K562 (cell line): ENCODE results near the gene NLGN3. TPM values are rescaled to one million over a fixed set of nuclear protein-coding genes. Genes with fewer than 3 reads are reported as not detected.
"Not testable (repeated sequence)": the region's sequence is repeated elsewhere in the genome, so short reads cannot be mapped to it uniquely, and the experiment has no call there.

Source experiments
- ATAC-seq: fragments of 200-7000 bp; cut with Tn5 transposase; 3 replicates; pipeline ENCODE4 v1.9.1; 2020; ENCODE audit warnings: moderate library complexity
- BruUV-seq: library from RNA; stranded (reverse); fragments of 400-500 nt; replicated peaks from 2 replicates; lab custom pipeline; 2021; lab: Mats Ljungman, UMichigan
- CTCF ChIA-PET: fragments of 300-600 bp; formaldehyde crosslinking; extraction: SDS; loops from one replicate; lab custom pipeline; 2021; ENCODE audit warnings: low intra/inter-chr PET ratio; lab: Yijun Ruan, JAX
- POLR2A ChIA-PET: fragments of 300-600, 350-650 bp; sonication (Branson Sonifier 250); formaldehyde crosslinking; extraction: SDS; loops from one replicate; lab custom pipeline; 2021; ENCODE audit warnings: antibody characterized with exemption, inconsistent platforms; lab: Yijun Ruan, JAX
- DNase-seq, 4 experiments: peaks; one replicate each; pipeline versions ENCODE4 v3.0.0 to v3.0.0-alpha.2; 2011 to 2018; ENCODE audit warnings: low spot score in 3 of 4, mixed read lengths in 3 of 4; ENCODE audit errors: extremely low read depth in 1 of 4
- FAIRE-seq: peaks from 2 replicates; lab custom pipeline; 2011; peaks lifted over from hg19 to GRCh38; lab: Jason Lieb, UNC
- H2AFZ ChIP-seq: 2 replicates; pipeline ENCODE4 v1.6.0; 2011; ENCODE audit warnings: low read depth, low read length, control low read depth, inconsistent platforms
- H3K27ac ChIP-seq: fragments of 200-600 bp; 3 replicates; pipeline ENCODE4 v1.8.0; 2011; ENCODE audit warnings: low read depth, mild to moderate bottlenecking, control low read depth, inconsistent platforms, low read length, moderate library complexity, mixed read lengths; ENCODE audit errors: extremely low read depth
- H3K27me3 ChIP-seq, 2 experiments: fragments of 300-600 bp in 1 of 2; 2 replicates in 1 of 2; 3 replicates in 1 of 2; pipeline versions ENCODE4 v1.6.0 to v1.8.0; 2011; ENCODE audit warnings: inconsistent platforms in 2 of 2, low read length in 2 of 2, mild to moderate bottlenecking in 1 of 2, mixed read lengths in 1 of 2, moderate library complexity in 1 of 2; ENCODE audit not compliant: control insufficient read depth in 2 of 2, insufficient read depth in 2 of 2
- H3K36me3 ChIP-seq: fragments of 300-600 bp; 3 replicates; pipeline ENCODE4 v1.8.0; 2011; ENCODE audit warnings: mild to moderate bottlenecking, low read length, inconsistent platforms; ENCODE audit not compliant: control insufficient read depth, insufficient read depth
- H3K4me1 ChIP-seq, 2 experiments: fragments of 200-600 bp in 1 of 2; replicated peaks in 1 of 2; 2 replicates in 1 of 2; 3 replicates in 1 of 2; pipeline versions ENCODE4 v1.5.1 to v1.8.0; 2011; ENCODE audit warnings: inconsistent platforms in 2 of 2, low read length in 2 of 2, mild to moderate bottlenecking in 1 of 2, mixed read lengths in 1 of 2, moderate library complexity in 1 of 2; ENCODE audit not compliant: control insufficient read depth in 2 of 2, insufficient read depth in 2 of 2
- H3K4me2 ChIP-seq: 2 replicates; pipeline ENCODE4 v1.6.1; 2011; ENCODE audit warnings: low read length, control low read depth, inconsistent platforms, mixed read lengths; ENCODE audit not compliant: insufficient read depth
- H3K4me3 ChIP-seq: fragments of 200-600 bp; sonication (generic), shearing (Covaris generic); 2 replicates; pipeline ENCODE4 v1.5.1; 2016; ENCODE audit warnings: control low read depth, inconsistent platforms
- H3K79me2 ChIP-seq: fragments of 200-600 bp; 3 replicates; pipeline ENCODE4 v1.8.0; 2011; ENCODE audit warnings: low read length, inconsistent platforms; ENCODE audit not compliant: control insufficient read depth, insufficient read depth
- H3K9ac ChIP-seq, 2 experiments: 2 replicates each; pipeline versions ENCODE4 v1.6.0 to v1.6.1; 2011; ENCODE audit warnings: low read depth in 2 of 2, low read length in 2 of 2, control low read depth in 1 of 2, inconsistent platforms in 1 of 2, mild to moderate bottlenecking in 1 of 2, mixed read lengths in 1 of 2; ENCODE audit not compliant: insufficient read depth in 1 of 2
- H3K9me1 ChIP-seq: one replicate; pipeline ENCODE4 v1.6.0; 2011; ENCODE audit warnings: inconsistent platforms, mild to moderate bottlenecking, low read length, moderate library complexity; ENCODE audit not compliant: control insufficient read depth, insufficient read depth
- H3K9me3 ChIP-seq: replicated peaks from 2 replicates; pipeline ENCODE4 v1.5.1; 2011; ENCODE audit warnings: low read depth, low read length, inconsistent platforms; ENCODE audit not compliant: control insufficient read depth, insufficient read depth
- H4K20me1 ChIP-seq: replicated peaks from 2 replicates; pipeline ENCODE4 v1.6.1; 2011; ENCODE audit warnings: low read length, inconsistent platforms, mixed read lengths; ENCODE audit not compliant: control insufficient read depth, insufficient read depth
- CBX3 ChIP-seq, 2 experiments: IDR thresholded peaks; 1 replicate in 1 of 2; 2 replicates in 1 of 2; pipeline ENCODE4 v1.6.1; 2012; ENCODE audit warnings: inconsistent platforms in 2 of 2, low read length in 2 of 2, borderline replicate concordance in 1 of 2, control low read depth in 1 of 2
- CC2D1A ChIP-seq: fragments of 450-650 bp; IDR thresholded peaks from 2 replicates; pipeline ENCODE4 v1.6.1; 2017; ENCODE audit warnings: mild to moderate bottlenecking
- CSDE1 ChIP-seq, 2 experiments: fragments of 450-650 bp; IDR thresholded peaks; 2 replicates each; pipeline ENCODE4 v1.6.1; 2016; ENCODE audit warnings: mild to moderate bottlenecking in 1 of 2
- HSF4 ChIP-seq: fragments of 250-450 bp; sonication (Bioruptor Pico); IDR thresholded peaks from 2 replicates; pipeline ENCODE4 v2.1.2; 2022; ENCODE audit warnings: mild to moderate bottlenecking, moderate library complexity, borderline replicate concordance
- SREBF1 ChIP-seq: fragments of 150-350 bp; IDR thresholded peaks from 2 replicates; pipeline ENCODE4 v1.6.1; 2014; ENCODE audit warnings: antibody characterized with exemption, low read depth, low read length, borderline replicate concordance
- SREBF2 ChIP-seq: sonication (generic); formaldehyde crosslinking; IDR thresholded peaks from 2 replicates; pipeline ENCODE4 v1.4.0; 2020; ENCODE audit warnings: mild to moderate bottlenecking, missing genetic modification reagents
- U2AF1 ChIP-seq: fragments of 200-400 bp; formaldehyde crosslinking; optimal IDR thresholded peaks from 2 replicates; pipeline ENCODE3; 2017; ENCODE audit warnings: mild to moderate bottlenecking, low read depth, low read length, moderate library complexity
- WGBS: fragments of 100-300 bp; shearing (Covaris generic); methylation state at CpG from one replicate; pipeline ENCODE4 v1.1.6; 2016; ENCODE audit warnings: low coverage, mixed read lengths; ENCODE audit not compliant: insufficient coverage; ENCODE audit errors: missing lambda C conversion rate; 5-methylcytosine and 5-hydroxymethylcytosine counted together
- in situ Hi-C: fragments of 300-500 bp; cut with MboI; formaldehyde crosslinking; loops from 4 replicates; pipeline ENCODE4 v1.15.0; 2018; ENCODE audit warnings: inconsistent platforms, mixed read lengths
- intact Hi-C: fragments of 100-400 bp; cut with micrococcal nuclease; formaldehyde crosslinking; loops from 2 replicates; pipeline ENCODE4 v1.14.2; 2022
- polyA plus RNA-seq, 8 experiments: library from polyadenylated mRNA; depleted of rRNA in 4 of 8; stranded (reverse) in 5 of 8; unstranded in 3 of 8; fragments of >200 nt; fragmentation: Nextera tagmentation in 2 of 8; fragmentation: Illumina TruSeq in 1 of 8; extraction: Ambion mirVana in 2 of 8; extraction: Trizol in 1 of 8; gene quantifications; 2 replicates each; pipeline versions ENCODE4 v1.2.1 to v1.2.3, GENCODE V29; 2011 to 2014; ENCODE audit warnings: inconsistent platforms in 1 of 8, missing spikeins in 1 of 8
- total RNA-seq, 7 experiments: library from RNA; depleted of rRNA in 6 of 7; stranded (reverse); fragments of >200 nt in 6 of 7; fragmentation: Illumina TruSeq in 2 of 7; extraction: Trizol in 2 of 7; gene quantifications; 2 replicates each; pipeline versions ENCODE4 v1.2.1 to v1.2.3, GENCODE V29; 2011 to 2021; ENCODE audit warnings: low replicate concordance in 1 of 7
- TF ChIP-seq, protein P1 (sequence below): sonication (generic); formaldehyde crosslinking; IDR thresholded peaks from 2 replicates; pipeline ENCODE4 v1.8.0; 2022; ENCODE audit warnings: missing genetic modification reagents, mild to moderate bottlenecking, borderline replicate concordance
- TF ChIP-seq, protein P2 (sequence below): fragments of 450-650 bp; formaldehyde crosslinking; IDR thresholded peaks from 2 replicates; pipeline ENCODE4 v1.4.0; 2020; ENCODE audit warnings: mild to moderate bottlenecking, moderate library complexity
- TF ChIP-seq, protein P3 (sequence below): fragments of 450-650 bp; formaldehyde crosslinking; IDR thresholded peaks from 2 replicates; pipeline ENCODE4 v1.4.0; 2020; ENCODE audit warnings: mild to moderate bottlenecking, moderate library complexity
- TF ChIP-seq, protein P4 (sequence below): fragments of 450-650 bp; formaldehyde crosslinking; IDR thresholded peaks from 2 replicates; pipeline ENCODE4 v1.4.0; 2020; ENCODE audit warnings: mild to moderate bottlenecking, mixed read lengths

NLGN3 gene
- total and polyA plus RNA-seq, 9 of the 15 experiments (the other 6 are each of a cell fraction or from before 2014, with no cell fraction given) = 0.03 to 0.86 (median 0.25) TPM

DNA sequence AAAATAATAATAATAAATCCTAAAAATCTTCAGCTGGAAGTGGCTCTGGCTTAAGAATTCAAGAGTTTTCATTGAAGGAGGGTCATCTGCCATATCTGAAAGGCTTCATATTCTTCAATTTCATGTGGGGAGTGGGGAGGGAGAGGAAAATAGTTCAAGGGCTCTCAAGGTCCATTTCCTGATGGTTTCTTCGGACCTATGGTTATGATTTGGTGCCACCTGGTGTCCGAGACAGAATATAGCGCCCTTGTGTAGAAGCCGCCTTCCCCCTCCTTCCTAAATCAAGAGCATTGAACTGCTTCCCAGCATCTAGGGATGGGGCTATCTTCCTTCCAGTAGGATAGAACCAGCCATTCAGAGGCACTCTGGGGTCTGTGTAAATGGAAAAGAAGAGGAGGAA lies 34.3 kb downstream of the NLGN3 start (continued):
- TF ChIP-seq SREBF1 (no peak), HSF4 (CRISPR knock-in tag) (no peak), SREBF2 (CRISPR knock-in tag) (no peak), CSDE1 (IDR thresholded peaks at IDR 0.05) (no peak), U2AF1 (no peak), CBX3 (IDR thresholded peaks at IDR 0.05; ENCODE audit: borderline replicate concordance in 1 of 2, low read length in 2 of 2) (no peak), CC2D1A (peak; percentile 56)
- TF ChIP-seq, protein P1, sequence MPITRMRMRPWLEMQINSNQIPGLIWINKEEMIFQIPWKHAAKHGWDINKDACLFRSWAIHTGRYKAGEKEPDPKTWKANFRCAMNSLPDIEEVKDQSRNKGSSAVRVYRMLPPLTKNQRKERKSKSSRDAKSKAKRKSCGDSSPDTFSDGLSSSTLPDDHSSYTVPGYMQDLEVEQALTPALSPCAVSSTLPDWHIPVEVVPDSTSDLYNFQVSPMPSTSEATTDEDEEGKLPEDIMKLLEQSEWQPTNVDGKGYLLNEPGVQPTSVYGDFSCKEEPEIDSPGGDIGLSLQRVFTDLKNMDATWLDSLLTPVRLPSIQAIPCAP (CRISPR knock-in tag) = no peak
- TF ChIP-seq, protein P2, sequence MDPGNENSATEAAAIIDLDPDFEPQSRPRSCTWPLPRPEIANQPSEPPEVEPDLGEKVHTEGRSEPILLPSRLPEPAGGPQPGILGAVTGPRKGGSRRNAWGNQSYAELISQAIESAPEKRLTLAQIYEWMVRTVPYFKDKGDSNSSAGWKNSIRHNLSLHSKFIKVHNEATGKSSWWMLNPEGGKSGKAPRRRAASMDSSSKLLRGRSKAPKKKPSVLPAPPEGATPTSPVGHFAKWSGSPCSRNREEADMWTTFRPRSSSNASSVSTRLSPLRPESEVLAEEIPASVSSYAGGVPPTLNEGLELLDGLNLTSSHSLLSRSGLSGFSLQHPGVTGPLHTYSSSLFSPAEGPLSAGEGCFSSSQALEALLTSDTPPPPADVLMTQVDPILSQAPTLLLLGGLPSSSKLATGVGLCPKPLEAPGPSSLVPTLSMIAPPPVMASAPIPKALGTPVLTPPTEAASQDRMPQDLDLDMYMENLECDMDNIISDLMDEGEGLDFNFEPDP (CRISPR knock-in tag) = no peak
- TF ChIP-seq, protein P3, sequence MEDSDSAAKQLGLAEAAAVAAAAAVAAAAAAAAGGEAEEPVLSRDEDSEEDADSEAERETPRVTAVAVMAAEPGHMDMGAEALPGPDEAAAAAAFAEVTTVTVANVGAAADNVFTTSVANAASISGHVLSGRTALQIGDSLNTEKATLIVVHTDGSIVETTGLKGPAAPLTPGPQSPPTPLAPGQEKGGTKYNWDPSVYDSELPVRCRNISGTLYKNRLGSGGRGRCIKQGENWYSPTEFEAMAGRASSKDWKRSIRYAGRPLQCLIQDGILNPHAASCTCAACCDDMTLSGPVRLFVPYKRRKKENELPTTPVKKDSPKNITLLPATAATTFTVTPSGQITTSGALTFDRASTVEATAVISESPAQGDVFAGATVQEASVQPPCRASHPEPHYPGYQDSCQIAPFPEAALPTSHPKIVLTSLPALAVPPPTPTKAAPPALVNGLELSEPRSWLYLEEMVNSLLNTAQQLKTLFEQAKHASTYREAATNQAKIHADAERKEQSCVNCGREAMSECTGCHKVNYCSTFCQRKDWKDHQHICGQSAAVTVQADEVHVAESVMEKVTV = peak; percentile 57; the same call in 1 of the 2 replicates
- TF ChIP-seq, protein P4, sequence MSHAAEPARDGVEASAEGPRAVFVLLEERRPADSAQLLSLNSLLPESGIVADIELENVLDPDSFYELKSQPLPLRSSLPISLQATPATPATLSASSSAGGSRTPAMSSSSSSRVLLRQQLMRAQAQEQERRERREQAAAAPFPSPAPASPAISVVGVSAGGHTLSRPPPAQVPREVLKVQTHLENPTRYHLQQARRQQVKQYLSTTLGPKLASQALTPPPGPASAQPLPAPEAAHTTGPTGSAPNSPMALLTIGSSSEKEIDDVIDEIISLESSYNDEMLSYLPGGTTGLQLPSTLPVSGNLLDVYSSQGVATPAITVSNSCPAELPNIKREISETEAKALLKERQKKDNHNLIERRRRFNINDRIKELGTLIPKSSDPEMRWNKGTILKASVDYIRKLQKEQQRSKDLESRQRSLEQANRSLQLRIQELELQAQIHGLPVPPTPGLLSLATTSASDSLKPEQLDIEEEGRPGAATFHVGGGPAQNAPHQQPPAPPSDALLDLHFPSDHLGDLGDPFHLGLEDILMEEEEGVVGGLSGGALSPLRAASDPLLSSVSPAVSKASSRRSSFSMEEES (CRISPR knock-in tag) = no peak
- TF ChIP-seq, all 486 proteins: peak for 10

DNA sequence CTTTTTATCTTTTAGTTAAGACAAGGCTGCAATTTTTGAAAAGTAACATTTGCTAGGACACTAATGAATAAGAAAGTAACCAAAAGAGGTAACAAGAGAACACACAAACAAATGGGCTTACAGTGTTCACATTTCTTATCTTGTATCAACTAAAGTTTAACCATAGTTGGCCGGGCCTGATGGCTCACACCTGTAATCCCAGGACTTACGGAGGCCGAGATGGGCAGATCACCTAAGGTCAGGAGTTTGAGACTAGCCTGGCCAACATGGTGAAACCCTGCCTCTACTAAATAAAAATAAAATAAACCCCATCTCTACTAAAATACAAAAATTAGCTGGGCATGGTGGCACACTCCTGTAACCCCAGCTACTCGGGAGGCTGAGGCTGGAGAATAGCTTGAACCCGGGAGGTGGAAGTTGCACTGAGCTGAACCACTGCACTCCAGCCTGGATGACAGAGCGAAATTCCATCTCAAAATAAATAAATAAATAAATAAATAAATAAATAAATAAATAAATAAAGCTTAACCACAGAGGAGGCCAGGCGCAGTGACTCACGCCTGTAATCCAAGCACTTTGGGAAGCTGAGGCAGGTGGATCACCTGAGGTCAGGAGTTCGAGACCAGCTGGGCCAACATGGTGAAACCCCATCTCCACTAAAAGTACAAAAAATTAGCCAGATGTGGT lies 36.1 kb downstream of the NLGN3 start:
- CTCF ChIA-PET, BruUV-seq, ATAC-seq, H3K9me1 ChIP-seq, in situ Hi-C loops, H4K20me1 ChIP-seq, H3K79me2 ChIP-seq, H3K4me2 ChIP-seq, H3K9me3 ChIP-seq, H3K36me3 ChIP-seq, H3K27me3 ChIP-seq, DNase-seq, H3K4me3 ChIP-seq, FAIRE-seq: not testable (repeated sequence)
- intact Hi-C loops = loop anchor here (5.0 kb wide), 1 partner anchor 472 kb away; no protein-coding TSS in a partner anchor
- Histone ChIP-seq H3K4me1 (peaks cover 4 to 18% of the 10 kb centered on the region in 2 experiments; a peak in 3 of 5 replicates), H2AFZ (0 out of 2 replicates have a peak overlapping the region, but pooled peaks have one; percentile 72), H3K27ac (peak overlapping the region; percentile 97; the same call in 1 of the 3 replicates), H3K9ac (peak overlapping the region in 1 of 2 experiments; percentile 96; a peak in 2 of 4 replicates)
- WGBS = 74% methylated on average over 8 of the region's 9 CpGs
- POLR2A ChIA-PET = interaction anchor here (0.6 to 1.4 kb wide), 2 partner anchors 11 to 79 kb away, joined by 4 to 5 read pairs; no protein-coding TSS in a partner anchor
